ENCODE results near the gene SRSF8.
A peak's percentile ranks its signal among the peaks of the same experiment; 100 is the strongest.
"Not testable (repeated sequence)": the region's sequence is repeated elsewhere in the genome, so short reads cannot be mapped to it uniquely, and the experiment has no call there.

SRSF8 gene, protein sequence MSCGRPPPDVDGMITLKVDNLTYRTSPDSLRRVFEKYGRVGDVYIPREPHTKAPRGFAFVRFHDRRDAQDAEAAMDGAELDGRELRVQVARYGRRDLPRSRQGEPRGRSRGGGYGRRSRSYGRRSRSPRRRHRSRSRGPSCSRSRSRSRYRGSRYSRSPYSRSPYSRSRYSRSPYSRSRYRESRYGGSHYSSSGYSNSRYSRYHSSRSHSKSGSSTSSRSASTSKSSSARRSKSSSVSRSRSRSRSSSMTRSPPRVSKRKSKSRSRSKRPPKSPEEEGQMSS

DNA sequence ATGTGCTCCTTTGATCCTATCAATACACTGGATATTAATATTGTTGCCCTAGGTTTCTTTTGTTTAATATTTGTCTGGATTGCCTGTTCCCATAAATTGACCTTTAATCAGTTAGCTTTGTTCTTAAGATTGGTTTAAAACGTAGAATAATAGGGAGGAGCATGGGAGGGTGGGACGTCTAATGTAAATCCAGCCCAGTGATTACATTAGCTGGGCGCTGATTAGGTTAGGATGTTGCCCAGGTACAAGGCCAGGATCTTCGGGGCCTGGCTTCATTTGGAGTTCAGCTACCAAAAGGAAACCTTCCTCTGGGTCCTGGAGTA, at the start of gene SRSF8:
Gene SRSF8, plus strand, starts transcription at position 204 of the 323 bp plus-strand sequence. CDS start 308 bp downstream, outside the sequence.
- DNase-seq: no peak

DNA sequence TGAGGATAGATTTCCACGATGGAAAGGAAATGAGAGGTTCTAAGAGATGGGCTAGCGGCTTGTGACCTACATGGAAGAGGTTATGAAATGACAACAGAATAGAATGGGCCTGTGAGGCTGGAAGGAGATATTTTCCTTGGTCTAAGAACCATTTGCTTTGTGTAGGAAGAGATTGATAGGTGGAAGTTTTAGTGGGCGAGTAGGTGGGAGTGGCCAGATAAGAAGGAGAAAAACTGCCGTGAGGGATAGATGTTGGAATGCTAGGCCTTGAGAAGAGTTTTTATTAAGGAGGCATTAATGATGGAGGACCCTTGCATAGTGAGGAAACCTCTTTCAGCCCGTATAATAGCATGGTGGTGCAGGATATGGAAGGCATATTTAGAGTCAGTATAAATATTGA, 45.3 kb upstream of the SRSF8 start:
- DNase-seq: not testable (repeated sequence)

DNA sequence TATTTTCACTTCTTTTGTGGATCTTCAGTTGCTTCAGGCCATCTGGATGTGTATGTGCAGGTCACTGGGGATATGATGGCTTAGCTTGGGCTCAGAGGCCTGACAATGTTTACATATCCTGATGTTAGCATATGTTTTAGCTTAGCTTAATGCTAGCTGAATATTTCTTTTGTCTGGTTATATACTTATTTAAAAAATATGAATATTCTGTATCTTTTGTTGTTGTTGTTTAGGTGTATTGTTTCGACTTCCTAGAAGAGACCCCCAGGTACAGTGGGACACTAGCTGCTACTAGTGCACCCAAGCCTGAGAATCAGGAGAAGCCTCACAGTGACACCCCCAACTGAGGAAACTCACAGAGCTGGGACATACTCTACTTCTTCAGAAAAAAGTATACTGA, 41.8 kb upstream of the SRSF8 start, which contains the start of gene KDM4E:
Gene KDM4E, plus strand, starts transcription at position 301 of the 400 bp plus-strand sequence. CDS start 300 bp downstream, outside the sequence.
- DNase-seq: no peak

DNA sequence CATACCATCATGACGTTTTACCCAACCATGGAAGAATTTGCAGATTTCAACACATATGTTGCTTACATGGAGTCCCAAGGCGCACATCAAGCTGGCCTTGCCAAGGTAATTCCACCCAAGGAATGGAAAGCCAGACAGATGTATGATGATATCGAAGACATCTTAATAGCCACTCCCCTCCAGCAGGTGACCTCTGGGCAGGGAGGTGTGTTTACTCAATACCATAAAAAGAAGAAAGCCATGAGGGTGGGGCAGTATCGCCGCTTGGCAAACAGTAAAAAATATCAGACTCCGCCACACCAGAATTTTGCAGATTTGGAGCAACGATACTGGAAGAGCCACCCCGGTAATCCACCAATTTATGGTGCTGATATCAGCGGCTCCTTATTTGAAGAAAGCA, 41.1 kb upstream of the SRSF8 start:
- not testable (repeated sequence) for DNase-seq

DNA sequence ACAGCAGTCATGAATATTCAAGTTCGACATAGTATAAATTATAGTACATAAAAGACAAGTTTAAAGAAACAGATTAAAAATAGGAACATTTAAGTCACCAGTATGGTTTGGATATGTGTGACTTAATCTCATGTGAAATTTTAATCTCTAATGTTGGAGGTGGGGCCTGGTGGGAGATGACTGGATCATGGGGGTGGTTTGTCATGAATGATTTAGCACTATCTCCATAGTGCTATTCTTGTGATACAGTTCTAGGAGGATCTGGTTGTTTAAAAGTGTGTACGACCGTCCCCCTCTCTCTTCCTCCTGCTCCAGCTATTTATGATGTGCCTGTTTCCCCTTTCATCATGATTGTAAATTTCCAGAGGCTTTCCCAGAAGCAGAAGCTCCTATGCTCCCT, 38.4 kb upstream of the SRSF8 start:
- no peak for DNase-seq

DNA sequence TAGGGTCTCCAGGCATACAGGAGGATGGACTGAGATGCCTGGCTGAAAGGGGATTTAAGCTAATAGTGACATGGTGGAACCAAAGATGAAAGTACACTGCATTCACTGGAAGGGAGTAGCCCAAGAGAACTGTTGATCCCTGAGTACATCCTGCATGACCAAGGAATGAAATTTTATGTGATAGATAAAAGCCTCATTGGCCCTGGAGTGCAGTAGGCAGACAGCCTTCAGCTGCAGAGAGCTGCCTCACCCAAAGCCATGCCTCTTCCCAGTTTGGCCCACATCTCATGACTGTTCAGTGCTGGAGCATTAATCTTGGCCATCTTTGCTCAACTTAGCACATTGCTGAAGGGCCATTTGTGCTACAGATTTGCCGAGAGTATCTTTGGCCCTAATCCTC, 33.7 kb upstream of the SRSF8 start:
- no peak for DNase-seq

DNA sequence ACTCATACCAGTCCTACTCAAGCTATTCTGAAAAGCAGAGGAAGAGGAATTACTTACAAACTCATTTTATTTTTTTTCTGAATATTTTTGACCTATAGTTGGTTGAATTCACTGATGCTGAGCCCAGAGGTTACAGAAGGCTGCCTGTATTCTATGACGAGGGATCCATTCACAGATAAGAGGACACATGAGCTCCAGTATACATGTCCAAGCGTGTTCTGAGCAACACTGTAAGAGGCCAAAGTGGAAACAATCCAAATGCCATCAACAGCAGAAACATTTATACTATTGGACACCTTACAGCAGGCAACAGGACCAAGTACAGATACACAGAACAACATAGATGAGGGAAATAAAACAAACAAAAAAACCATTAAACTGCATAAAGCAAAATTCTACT, 31.4 kb upstream of the SRSF8 start:
- no peak for DNase-seq

DNA sequence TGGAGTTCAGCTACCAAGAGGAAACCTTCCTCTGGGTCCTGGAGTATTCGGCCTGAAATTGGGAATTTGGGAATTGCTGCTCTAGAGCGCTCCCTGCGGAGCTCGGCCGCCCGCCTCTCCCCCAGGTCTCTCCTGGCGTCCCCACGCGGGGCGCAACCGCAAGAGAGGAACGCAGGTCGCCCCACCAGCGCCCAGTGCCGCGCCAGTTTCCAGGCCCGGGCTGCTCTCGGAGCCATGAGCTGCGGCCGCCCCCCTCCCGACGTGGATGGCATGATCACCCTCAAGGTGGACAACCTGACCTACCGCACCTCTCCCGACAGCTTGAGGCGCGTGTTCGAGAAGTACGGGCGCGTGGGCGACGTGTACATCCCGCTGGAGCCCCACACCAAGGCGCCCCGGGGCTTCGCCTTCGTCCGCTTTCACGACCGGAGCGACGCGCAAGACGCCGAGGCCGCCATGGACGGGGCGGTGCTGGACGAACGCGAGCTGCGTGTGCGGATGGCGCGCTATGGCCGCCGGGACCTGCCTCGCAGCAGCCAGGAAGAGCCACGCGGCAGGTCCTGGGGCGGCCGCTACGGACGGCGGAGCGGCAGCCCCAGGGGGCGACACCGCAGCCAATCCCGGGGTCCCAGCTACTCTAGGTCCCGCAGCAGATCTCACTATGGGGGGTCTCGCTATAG, 29.2 kb upstream of the SRSF8 start:
- not testable (repeated sequence) for DNase-seq

DNA sequence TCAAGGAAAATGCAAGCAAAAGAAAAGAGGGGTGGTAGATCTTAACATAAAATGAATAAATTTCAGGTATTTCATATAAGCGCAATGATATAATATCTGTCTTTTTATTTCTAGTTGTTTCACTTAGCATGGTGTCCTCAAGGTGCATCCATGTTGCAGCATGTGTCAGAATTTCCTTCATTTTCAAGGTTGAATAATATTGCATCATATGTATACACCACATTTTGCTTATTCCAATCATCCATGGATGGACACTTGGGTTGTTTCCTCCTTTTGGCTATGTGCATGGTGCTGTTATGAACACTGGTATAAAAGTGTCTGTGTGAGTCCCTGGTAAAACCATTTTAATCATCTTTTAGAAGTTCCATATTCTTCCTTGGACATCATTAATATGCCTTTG, 24.5 kb upstream of the SRSF8 start:
- no peak for DNase-seq

DNA sequence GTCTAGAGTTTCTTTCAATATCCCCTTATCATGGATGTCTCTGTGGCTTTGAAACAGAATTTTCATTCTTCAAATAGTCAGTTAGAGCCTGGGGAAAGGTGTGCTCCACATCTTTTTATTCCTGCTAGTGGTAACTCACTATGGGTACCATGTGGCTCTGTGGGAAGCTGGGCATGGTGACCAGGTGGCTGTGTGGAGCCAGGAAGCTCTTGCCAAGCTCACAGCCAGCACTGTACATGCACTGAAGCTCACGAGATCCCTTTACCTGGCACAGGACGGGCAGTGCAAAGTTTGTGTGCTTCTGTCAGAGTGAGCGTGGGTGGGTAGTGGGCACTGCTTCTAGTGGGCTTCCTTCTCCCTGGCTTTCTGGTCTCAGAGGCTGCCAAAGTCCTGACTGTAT, 23.8 kb upstream of the SRSF8 start:
- DNase-seq: no peak

DNA sequence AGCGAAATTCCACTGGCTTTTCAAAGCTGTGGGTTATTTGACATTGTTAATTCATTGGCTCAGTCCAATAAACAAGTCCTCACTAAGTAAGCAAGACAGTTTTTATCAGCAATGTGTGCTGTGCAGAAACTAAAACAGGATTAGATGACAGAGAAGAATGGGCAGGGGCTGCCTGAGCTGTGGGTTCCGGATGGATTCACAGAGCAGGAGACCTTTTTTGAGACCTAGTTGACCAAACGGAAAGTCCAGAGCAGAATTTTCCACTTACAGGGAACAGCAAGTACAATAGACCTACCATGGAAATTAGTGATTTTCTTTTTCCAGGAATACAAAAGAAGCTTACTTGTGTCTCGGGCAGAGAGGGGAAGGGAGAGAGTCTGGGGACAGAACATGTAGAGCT, 22.7 kb upstream of the SRSF8 start:
- no peak for DNase-seq

DNA sequence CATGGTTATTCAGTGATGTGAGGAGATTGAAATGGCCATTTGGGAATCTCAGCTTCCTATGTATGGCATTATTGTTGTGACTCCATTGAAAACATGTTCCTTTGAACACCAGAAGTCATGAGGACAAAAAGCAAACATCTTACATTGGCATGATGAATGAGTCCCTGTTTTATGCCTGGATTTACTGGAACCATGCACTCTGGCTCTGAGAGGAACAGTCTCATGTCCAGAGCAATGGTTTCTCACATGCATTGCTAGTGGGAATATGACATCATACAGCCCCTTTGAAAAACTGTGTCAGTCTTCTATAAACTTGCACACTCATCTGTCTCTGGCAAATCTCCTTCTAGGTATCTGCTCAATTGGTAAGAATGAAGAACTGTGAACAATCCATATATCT, 20.9 kb upstream of the SRSF8 start:
- DNase-seq: no peak

DNA sequence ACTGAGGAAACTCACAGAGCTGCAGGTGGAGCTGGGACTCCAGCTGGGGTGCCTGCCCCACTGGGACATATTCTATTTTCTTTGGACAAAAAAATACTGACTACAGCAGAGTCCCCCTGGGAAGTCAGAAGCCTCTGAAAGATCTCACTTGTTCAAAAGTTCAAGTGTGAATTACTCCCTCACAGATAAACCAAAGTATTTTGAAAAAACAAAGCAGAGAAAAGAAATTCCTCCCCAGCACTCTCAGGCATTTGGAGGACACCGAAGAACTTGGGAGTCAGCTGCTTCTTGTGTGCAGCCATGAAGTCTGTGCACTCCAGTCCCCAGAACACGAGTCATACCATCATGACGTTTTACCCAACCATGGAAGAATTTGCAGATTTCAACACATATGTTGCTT, 17.6 kb upstream of the SRSF8 start, which contains the start of gene KDM4F:
Gene KDM4F, plus strand, starts transcription at position 301 of the 400 bp plus-strand sequence.
- not testable (repeated sequence) for DNase-seq

DNA sequence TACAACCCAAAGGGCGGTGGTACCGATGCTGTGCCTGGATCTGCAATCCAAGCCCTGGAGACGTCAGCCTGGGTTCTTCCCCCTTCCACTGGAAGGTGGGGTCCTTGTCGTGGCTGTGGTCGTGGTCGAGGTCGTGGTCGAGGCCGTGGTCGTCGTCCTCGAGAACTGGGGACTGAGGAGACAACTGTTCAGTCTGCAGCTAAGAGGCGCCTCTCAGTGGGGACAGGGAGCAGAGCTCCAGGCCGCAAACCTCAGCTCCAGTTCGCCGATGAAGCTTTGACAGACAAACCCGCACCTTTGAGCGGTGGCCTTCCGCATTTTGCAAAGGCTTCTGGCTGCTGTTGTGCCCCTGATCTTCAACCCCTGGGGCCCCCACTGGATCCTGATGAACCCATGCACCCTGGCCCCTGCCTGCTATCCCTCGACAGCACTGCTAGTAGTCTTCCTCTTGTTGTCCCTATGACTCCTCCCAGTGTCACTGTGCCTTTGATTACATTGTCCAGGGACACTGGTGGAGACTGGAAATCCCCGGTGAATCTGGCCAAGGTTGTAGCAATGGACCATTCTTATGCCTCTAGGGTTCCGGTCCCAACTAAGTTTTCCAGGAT, 16.0 kb upstream of the SRSF8 start:
- DNase-seq: no peak

DNA sequence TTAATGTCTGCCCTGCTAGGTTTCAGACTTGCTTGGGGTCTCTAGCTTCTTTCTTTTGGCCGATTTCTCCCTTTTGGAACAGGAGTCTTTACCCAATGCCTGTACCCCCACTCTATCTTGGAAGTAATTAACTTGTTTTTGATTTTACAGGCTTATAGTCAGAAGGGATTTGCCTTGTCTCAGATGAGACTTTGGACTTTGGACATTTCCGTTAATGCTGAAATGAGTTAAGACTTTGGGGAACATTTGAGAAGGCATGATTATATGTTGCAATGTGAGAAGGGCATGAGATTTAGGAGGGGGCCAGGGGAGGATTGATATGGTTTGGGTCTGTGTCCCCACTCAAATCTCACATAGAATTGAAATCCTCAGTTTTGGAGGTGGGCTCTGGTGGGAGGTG, 12.4 kb upstream of the SRSF8 start:
- no peak for DNase-seq

DNA sequence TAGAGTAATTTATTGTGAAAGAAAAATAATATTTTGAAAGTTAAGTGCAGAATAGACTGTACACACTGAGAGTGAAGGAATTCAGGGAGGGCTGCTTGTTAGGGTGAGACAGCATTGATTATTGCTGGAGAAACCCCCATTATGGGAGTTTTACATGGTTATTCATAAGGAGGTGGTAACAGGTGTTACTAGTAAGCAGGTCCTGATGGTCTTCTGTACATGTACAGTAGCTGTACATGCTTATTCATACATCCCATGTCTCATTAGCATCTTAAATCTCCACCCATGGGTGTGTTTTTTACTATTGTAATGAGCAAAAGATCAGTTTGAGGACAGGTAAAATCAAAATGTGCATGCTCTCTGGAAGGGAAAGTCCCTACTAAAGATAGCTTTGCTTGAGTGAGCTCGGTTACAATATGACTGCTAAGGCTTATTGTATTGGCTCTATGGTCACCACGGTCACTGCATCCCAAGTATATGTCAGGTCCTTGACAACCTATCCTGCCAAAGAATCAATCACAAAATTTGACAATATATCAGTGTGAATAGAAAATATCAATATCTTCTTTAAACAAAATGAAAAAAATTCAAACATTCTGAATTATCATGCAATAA, 11.3 kb upstream of the SRSF8 start:
- DNase-seq: no peak

DNA sequence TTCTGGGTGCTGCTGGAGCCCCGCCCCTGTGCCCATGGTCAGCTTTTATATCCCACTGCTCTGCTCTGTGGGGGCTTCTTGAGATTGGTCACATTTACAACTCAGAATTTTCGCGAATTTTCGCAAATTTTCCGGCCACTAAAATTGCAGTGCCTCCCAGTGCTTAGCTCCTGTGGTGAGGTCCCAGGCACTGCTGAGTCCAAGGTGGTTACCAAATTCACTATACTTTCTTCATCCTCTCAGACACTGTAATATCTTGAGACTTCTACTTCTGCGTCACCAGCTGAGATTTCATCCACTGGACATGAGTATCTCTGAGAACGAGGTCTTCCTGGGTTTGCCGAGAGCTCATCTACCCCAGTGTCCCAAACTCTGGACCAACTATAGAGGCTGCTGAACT, 8.8 kb upstream of the SRSF8 start:
- no peak for DNase-seq

DNA sequence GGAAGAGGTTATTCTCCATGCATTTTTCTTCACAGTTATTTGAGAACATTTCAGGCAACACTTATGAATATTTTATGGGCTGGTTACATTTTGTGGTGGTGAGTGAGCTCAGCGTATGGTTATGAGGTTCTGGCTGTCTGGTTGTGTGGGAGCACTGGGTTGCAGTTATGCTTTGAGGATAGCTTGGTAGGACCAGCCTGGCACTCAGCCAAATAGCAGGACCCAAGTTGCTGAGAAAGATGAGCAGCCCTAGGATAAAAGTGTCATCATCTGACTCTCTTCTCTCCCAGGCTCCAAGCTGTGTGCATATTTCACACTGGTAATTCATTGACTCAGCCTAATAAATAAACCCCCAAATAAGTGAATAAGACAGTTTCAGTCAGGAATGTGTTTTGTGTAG, 8.1 kb upstream of the SRSF8 start:
- DNase-seq: no peak

DNA sequence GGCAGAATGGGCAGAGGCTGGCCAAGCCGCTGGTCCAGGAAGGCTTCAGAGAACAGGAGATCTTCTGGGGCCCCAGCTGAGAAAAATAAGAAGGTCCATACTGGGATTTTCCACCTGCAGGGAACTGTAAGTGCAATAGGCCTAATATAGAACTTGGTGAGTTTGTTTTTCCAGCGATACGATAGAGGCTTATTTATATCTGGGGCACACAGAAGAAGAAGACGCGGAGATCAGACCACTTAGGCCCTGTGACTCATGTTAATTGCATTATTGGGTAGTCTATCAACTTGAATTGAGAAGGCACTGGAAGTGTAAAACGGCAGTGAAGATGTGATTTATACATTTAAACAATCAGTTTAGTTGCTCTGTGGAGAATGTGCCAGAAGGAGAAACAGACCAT, 7.7 kb upstream of the SRSF8 start:
- DNase-seq: no peak

DNA sequence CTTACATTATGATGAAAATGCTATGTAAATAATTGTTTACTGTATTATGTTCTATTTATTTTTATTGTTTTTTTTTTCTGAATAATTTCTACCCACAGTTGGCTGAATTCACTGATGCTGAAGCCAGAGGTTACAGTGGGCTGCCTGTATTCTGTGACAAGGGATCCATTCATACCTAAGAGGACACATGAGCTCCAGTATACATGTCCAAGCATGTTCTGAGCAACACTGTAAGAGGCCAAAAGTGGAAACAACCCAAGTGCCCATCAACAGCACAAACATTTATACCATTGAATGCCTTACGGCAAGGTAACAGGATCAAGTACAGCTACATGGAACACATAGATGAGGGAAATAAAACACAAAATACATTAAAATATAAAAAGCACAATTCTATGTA, 1.4 kb upstream of the SRSF8 start:
- DNase-seq: no peak

DNA sequence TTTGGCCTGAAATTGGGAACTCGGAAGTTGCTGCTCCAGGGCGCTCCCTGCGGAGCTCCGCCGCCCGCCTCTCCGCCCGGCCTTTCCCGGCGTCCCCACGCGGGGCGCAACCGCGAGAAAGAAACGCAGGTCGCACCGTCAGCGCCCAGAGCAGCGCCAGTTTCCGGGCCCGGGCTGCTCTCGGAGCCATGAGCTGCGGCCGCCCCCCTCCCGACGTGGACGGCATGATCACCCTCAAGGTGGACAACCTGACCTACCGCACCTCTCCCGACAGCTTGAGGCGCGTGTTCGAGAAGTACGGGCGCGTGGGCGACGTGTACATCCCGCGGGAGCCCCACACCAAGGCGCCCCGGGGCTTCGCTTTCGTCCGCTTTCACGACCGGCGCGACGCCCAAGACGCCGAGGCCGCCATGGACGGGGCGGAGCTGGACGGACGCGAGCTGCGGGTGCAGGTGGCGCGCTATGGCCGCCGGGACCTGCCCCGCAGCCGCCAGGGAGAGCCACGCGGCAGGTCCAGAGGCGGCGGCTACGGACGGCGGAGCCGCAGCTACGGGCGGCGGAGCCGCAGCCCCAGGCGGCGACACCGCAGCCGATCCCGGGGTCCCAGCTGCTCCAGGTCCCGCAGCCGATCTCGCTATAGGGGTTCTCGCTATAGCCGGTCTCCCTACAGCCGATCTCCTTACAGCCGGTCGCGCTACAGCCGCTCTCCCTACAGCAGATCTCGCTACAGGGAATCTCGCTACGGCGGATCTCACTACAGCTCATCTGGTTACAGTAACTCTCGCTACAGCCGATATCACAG, 521 bp downstream of the SRSF8 start:
- peak; percentile 88 for DNase-seq

DNA sequence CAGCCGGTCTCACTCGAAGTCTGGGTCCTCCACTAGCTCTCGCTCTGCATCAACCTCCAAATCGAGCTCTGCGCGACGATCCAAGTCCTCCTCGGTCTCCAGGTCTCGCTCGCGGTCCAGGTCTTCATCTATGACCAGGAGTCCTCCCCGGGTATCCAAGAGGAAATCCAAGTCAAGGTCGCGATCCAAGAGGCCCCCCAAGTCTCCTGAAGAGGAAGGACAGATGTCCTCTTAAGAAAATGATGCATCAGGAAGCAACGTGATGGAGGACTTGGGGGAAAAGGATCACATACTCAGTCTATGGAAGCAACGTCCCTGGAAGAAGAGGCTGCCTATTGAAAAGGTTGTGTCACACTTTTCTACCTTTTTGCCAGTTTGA, 1.1 kb downstream of the SRSF8 start:
- DNase-seq: no peak

DNA sequence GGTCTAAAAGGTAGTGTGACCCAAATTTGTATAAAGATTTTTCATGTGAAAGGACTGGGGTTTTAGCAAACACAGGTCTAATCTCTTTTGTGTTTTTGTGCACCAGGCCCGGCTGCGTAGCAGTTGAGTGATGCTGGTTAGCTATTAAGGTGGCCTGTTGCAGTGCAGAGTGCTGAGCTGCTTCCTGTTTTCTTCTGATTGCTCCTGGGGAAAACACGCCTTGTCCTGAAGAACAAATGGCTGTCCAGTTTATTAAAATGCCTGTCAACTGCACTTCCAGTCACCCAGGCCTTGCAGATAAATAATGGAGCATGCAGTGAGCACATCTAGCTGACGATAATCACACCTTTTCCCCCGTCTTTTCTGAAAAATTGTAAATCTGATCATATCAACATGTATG, 1.8 kb downstream of the SRSF8 start:
- peak; percentile 78 for DNase-seq
